Myocyte (in vitro differentiated cells): ENCODE measurements around the gene CPED1. TPM values are rescaled to one million over a fixed set of nuclear protein-coding genes. Genes with fewer than 3 reads are reported as not detected.
"Not testable (repeated sequence)": the region's sequence is repeated elsewhere in the genome, so short reads cannot be mapped to it uniquely, and the experiment has no call there.

ENCODE experiments used
- DNase-seq: peaks from one replicate; pipeline ENCODE4 v3.0.0-alpha.2; 2012; ENCODE audit warnings: low read depth
- total RNA-seq: library from RNA; depleted of rRNA; stranded (reverse); fragments of >200 nt; gene quantifications from 2 replicates; pipeline ENCODE4 v1.2.3, GENCODE V29; 2014

Gene CPED1
- total RNA-seq, 1 donor from 2014 or later: 26.5 TPM

- DNase-seq: peak; percentile 89
Measured at GRCh38 chr7:120996333-120996987, 7.9 kb downstream of the CPED1 start.

GRCh38 chr7:120996988-120997345 is 8.5 kb downstream of the CPED1 start:
- no peak for DNase-seq

GRCh38 chr7:120997882-120998474 is 9.5 kb downstream of the CPED1 start:
- no peak for DNase-seq

- no peak for DNase-seq
Measured at GRCh38 chr7:120998520-120998919, 10.0 kb downstream of the CPED1 start.

- no peak for DNase-seq
Measured at GRCh38 chr7:120998996-120999565, 10.6 kb downstream of the CPED1 start.

GRCh38 chr7:121000081-121000983 is 11.8 kb downstream of the CPED1 start:
- DNase-seq: peak; percentile 74

GRCh38 chr7:121001234-121001906 is 12.9 kb downstream of the CPED1 start:
- DNase-seq: no peak

- no peak for DNase-seq
Measured at GRCh38 chr7:121002048-121002756, 13.7 kb downstream of the CPED1 start.

- DNase-seq: no peak
Measured at GRCh38 chr7:121002757-121003200, 14.3 kb downstream of the CPED1 start.

GRCh38 chr7:121003986-121004685 is 15.6 kb downstream of the CPED1 start:
- peak; percentile 57 for DNase-seq

- not testable (repeated sequence) for DNase-seq
Measured at GRCh38 chr7:121005058-121005457, 16.5 kb downstream of the CPED1 start.

- DNase-seq: peak; percentile 49
Measured at GRCh38 chr7:121005996-121006584, 17.6 kb downstream of the CPED1 start.

GRCh38 chr7:121006711-121007315 is 18.3 kb downstream of the CPED1 start:
- peak; percentile 51 for DNase-seq

GRCh38 chr7:121008816-121009215 is 20.3 kb downstream of the CPED1 start:
- DNase-seq: no peak

- DNase-seq: no peak
Measured at GRCh38 chr7:121011401-121011800, 22.9 kb downstream of the CPED1 start.

- peak; percentile 62 for DNase-seq
Measured at GRCh38 chr7:121012170-121012874, 23.8 kb downstream of the CPED1 start.

- DNase-seq: peak; percentile 62
Measured at GRCh38 chr7:121012919-121013318, 24.4 kb downstream of the CPED1 start.

GRCh38 chr7:121015560-121015959 is 27.0 kb downstream of the CPED1 start:
- DNase-seq: no peak
